ENCODE results near the gene PTK7. TPM values are rescaled to one million over a fixed set of nuclear protein-coding genes. Genes with fewer than 3 reads are reported as not detected.
A peak's percentile ranks its signal among the peaks of the same experiment; 100 is the strongest.

PTK7 gene
- total RNA-seq, 2 experiments from 2014 or later = 13.0 to 18.5 TPM

DNA sequence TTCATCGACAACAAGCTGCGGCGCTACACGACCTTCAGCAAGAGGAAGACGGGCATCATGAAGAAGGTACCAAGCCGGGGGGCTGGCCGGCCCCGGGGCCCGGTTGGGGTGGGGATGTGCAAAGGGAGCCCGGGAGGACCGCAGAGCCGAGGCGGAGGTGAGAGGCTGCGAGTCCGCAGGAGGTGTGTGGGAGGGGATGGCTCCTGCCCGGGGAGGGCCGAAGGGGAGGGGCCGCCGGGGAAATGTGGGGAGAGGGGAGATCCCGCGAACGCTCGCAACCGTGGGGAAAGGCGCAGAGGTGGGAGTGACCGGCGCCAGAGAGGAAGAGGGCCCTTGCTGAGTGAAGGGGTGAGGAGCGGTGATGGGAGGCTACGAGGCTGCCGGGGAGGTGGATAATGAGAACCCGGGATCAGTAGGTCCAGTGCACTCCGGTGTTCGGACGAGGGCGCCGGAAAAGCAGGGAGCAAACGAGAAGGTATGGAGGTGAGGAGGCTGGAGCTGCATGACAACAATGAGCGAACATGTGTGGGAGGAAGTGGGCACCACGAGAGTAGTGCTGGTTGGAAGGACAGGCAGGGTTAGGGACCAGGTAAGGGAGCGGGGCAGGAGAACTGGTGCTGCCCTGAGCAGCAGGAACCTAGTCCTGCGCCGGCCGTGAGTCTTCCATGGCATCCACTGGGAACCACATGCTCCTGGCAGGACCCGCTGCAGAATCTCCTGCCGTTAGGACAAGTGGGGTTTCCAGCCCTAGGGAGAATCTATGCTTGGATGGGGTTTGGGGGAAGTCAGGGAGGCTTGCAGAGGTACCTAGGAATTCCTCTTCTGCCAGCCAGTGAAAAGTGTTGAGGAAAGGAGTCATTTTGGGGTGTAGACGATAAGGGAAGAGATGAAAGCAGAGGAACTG is 96.2 kb downstream of the PTK7 start:
- peaks cover 28% of the 10 kb centered on the region for H3K36me3 ChIP-seq (ENCODE audit: insufficient read depth, low read length)
- intact Hi-C loops (cut with micrococcal nuclease; ENCODE audit: unreplicated experiment) = loop anchor here (5.0 to 10.0 kb wide), 3 partner anchors 305 to 608 kb away; partner anchors contain the start of genes TBCC, TJAP1 and UBR2
- H3K4me2 ChIP-seq (ENCODE audit: low read length) = peak overlapping the region; percentile 97
- peak; percentile 39 for DNase-seq (ENCODE audit: low spot score)
- CTCF ChIA-PET (ENCODE audit: unreplicated experiment) = interaction anchor here (0.8 kb wide), 1 partner anchor 185 kb away, joined by 3 read pairs; no protein-coding TSS in a partner anchor
- TF ChIP-seq, protein P1, sequence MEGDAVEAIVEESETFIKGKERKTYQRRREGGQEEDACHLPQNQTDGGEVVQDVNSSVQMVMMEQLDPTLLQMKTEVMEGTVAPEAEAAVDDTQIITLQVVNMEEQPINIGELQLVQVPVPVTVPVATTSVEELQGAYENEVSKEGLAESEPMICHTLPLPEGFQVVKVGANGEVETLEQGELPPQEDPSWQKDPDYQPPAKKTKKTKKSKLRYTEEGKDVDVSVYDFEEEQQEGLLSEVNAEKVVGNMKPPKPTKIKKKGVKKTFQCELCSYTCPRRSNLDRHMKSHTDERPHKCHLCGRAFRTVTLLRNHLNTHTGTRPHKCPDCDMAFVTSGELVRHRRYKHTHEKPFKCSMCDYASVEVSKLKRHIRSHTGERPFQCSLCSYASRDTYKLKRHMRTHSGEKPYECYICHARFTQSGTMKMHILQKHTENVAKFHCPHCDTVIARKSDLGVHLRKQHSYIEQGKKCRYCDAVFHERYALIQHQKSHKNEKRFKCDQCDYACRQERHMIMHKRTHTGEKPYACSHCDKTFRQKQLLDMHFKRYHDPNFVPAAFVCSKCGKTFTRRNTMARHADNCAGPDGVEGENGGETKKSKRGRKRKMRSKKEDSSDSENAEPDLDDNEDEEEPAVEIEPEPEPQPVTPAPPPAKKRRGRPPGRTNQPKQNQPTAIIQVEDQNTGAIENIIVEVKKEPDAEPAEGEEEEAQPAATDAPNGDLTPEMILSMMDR (conservative IDR thresholded peaks at IDR 0.05; ENCODE audit: low read length) = no peak
- no peak for TF ChIP-seq EZH2phosphoT487 (IDR thresholded peaks at IDR 0.05; ENCODE audit: borderline replicate concordance, low read depth, low read length)
- no peak overlapping the region for H2AFZ ChIP-seq (ENCODE audit: low read length)
- peaks cover 18% of the 10 kb centered on the region; the same call in 1 of the 2 replicates for H3K79me2 ChIP-seq (ENCODE audit: insufficient read depth, low read depth, low read length)
- POLR2A ChIA-PET = interaction anchor here (0.9 to 1.1 kb wide), 2 partner anchors 19 to 244 kb away, joined by 5 to 6 read pairs; no protein-coding TSS in a partner anchor
- no TSS peak for BruUV-seq (replicated peaks)
- H3K27ac ChIP-seq (ENCODE audit: low read depth, low read length, poor library complexity, severe bottlenecking) = peak overlapping the region; percentile 7
- peaks cover 22% of the 10 kb centered on the region for H4K20me1 ChIP-seq (ENCODE audit: insufficient read depth, low read length)
- H3K9me2 ChIP-seq (ENCODE audit: insufficient read depth, low read length) = no peaks in the 10 kb centered on the region
- peaks cover 34% of the 10 kb centered on the region for H3K4me1 ChIP-seq (ENCODE audit: insufficient read depth, low read length, poor library complexity, severe bottlenecking)
- peak overlapping the region; percentile 90 for H3K4me3 ChIP-seq (ENCODE audit: low read depth, low read length, poor library complexity, severe bottlenecking)
- H3K9me3 ChIP-seq (ENCODE audit: low read length) = no peaks in the 10 kb centered on the region

DNA sequence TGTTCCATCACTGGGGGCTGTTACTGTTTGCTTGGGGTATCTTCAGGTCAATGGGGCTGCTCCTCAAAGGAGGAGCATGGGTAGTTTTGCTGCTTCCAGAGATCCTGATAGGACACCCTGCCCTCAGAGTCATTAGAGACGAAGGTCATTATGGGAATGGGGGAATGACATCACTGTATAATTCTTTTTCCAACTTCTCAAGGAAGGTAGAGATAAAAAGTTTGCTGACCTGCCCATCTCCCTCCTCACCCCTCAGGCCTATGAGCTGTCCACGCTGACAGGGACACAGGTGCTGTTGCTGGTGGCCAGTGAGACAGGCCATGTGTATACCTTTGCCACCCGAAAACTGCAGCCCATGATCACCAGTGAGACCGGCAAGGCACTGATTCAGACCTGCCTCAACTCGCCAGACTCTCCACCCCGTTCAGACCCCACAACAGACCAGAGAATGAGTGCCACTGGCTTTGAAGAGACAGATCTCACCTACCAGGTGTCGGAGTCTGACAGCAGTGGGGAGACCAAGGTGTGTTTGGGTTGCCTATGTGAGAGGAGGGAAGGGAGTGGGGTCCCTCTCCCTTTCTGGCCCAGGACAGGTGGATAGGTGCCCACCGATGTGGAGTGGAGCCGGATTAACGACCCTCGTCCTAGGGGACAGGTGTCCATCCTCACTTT is 97.6 kb downstream of the PTK7 start:
- peak overlapping the region; percentile 90 for H3K4me3 ChIP-seq (ENCODE audit: low read depth, low read length, poor library complexity, severe bottlenecking)
- BruUV-seq (replicated peaks) = no TSS peak
- intact Hi-C loops (cut with micrococcal nuclease; ENCODE audit: unreplicated experiment) = loop anchor here (2.0 to 10.0 kb wide), 4 partner anchors 51 to 609 kb away; partner anchors contain the start of genes TBCC, TJAP1 and UBR2
- H4K20me1 ChIP-seq (ENCODE audit: insufficient read depth, low read length) = peaks cover 22% of the 10 kb centered on the region
- peaks cover 18% of the 10 kb centered on the region; the same call in 1 of the 2 replicates for H3K79me2 ChIP-seq (ENCODE audit: insufficient read depth, low read depth, low read length)
- H3K36me3 ChIP-seq (ENCODE audit: insufficient read depth, low read length) = peaks cover 39% of the 10 kb centered on the region
- CTCF ChIA-PET (ENCODE audit: unreplicated experiment) = interaction anchor here (0.9 to 1.0 kb wide), 2 partner anchors 141 to 218 kb away, joined by 3 to 8 read pairs; no protein-coding TSS in a partner anchor
- peak overlapping the region; percentile 97 for H3K4me2 ChIP-seq (ENCODE audit: low read length)
- POLR2A ChIA-PET = interaction anchor here (0.6 to 1.5 kb wide), 7 partner anchors 30 to 1142 kb away, joined by 3 to 6 read pairs (median 4); partner anchors contain the start of genes DNPH1 and TMEM63B
- H3K9me3 ChIP-seq (ENCODE audit: low read length) = no peaks in the 10 kb centered on the region
- no peak overlapping the region for H2AFZ ChIP-seq (ENCODE audit: low read length)
- peak overlapping the region; percentile 35 for H3K27ac ChIP-seq (ENCODE audit: low read depth, low read length, poor library complexity, severe bottlenecking)
- DNase-seq (ENCODE audit: low spot score) = peak; percentile 23
- no peaks in the 10 kb centered on the region for H3K9me2 ChIP-seq (ENCODE audit: insufficient read depth, low read length)
- H3K4me1 ChIP-seq (ENCODE audit: insufficient read depth, low read length, poor library complexity, severe bottlenecking) = peaks cover 34% of the 10 kb centered on the region
- TF ChIP-seq, protein P1 (conservative IDR thresholded peaks at IDR 0.05; ENCODE audit: low read length) = no peak
- no peak for TF ChIP-seq EZH2phosphoT487 (IDR thresholded peaks at IDR 0.05; ENCODE audit: borderline replicate concordance, low read depth, low read length)

All from OCI-LY7 (cell line).